Erythroblast (primary cell): ENCODE measurements around the gene BTF3L4.

Experiments used
- GATA1 ChIP-seq: IDR thresholded peaks from 2 replicates; pipeline ENCODE4 v1.6.1; 2011; ENCODE audit warnings: low read depth, mild to moderate bottlenecking, control low read depth, low read length, moderate library complexity
- POLR2A ChIP-seq: IDR thresholded peaks from 2 replicates; pipeline ENCODE4 v1.6.1; 2011; ENCODE audit warnings: mild to moderate bottlenecking, low read length

- TF ChIP-seq POLR2A (no peak), GATA1 (no peak)
Measured at GRCh38 chr1:52070704-52071103, 14.6 kb downstream of the BTF3L4 start.
